GM18867 (cell line): ENCODE measurements around the gene CTCF.
"Not testable (repeated sequence)": the region's sequence is repeated elsewhere in the genome, so short reads cannot be mapped to it uniquely, and the experiment has no call there.

Source experiments
- ATAC-seq: cut with Tn5 transposase; IDR thresholded peaks from one replicate; pipeline ENCODE4 v1.9.1; 2021; ENCODE audit warnings: mild to moderate bottlenecking, moderate library complexity; ENCODE audit not compliant: unreplicated experiment

The CTCF gene

GRCh38 chr16:67562526-67562917, at the start of gene CTCF:
CTCF (plus strand) TSS chr16:67562526; CDS start chr16:67610833, 48,307 bp downstream.
- ATAC-seq: peak; percentile 52

GRCh38 chr16:67513892-67514291, 48.4 kb upstream of the CTCF start:
- ATAC-seq: not testable (repeated sequence)

- no peak for ATAC-seq
These were observed 47.9 kb upstream of the CTCF start for GRCh38 chr16:67514382-67514828.

- ATAC-seq: no peak
These were observed 45.8 kb upstream of the CTCF start for GRCh38 chr16:67516296-67517154.

GRCh38 chr16:67517155-67517445, 45.2 kb upstream of the CTCF start:
- no peak for ATAC-seq

GRCh38 chr16:67517661-67518423, 44.5 kb upstream of the CTCF start:
- peak; percentile 48 for ATAC-seq

GRCh38 chr16:67518676-67519075, 43.6 kb upstream of the CTCF start:
- ATAC-seq: no peak

GRCh38 chr16:67519242-67519641, 43.1 kb upstream of the CTCF start:
- no peak for ATAC-seq

GRCh38 chr16:67521095-67521804, 41.1 kb upstream of the CTCF start:
- peak; percentile 65 for ATAC-seq

GRCh38 chr16:67525176-67525860, 37.0 kb upstream of the CTCF start:
- no peak for ATAC-seq

GRCh38 chr16:67526149-67526791, 36.1 kb upstream of the CTCF start:
- ATAC-seq: no peak

- no peak for ATAC-seq
These were observed 34.0 kb upstream of the CTCF start, which contains the start of gene RIPOR1 for GRCh38 chr16:67528222-67528869. RIPOR1 (plus strand) TSS chr16:67528829; CDS start chr16:67538447, 9,618 bp downstream.

GRCh38 chr16:67528870-67529581, 33.3 kb upstream of the CTCF start:
- no peak for ATAC-seq

- ATAC-seq: no peak
These were observed 32.7 kb upstream of the CTCF start for GRCh38 chr16:67529582-67530012.

GRCh38 chr16:67530013-67530939, 32.0 kb upstream of the CTCF start:
- ATAC-seq: no peak

- no peak for ATAC-seq
These were observed 31.1 kb upstream of the CTCF start for GRCh38 chr16:67531247-67531646.

GRCh38 chr16:67533024-67533560, 29.2 kb upstream of the CTCF start:
- no peak for ATAC-seq

- ATAC-seq: not testable (repeated sequence)
These were observed 28.3 kb upstream of the CTCF start for GRCh38 chr16:67533987-67534386.
